Measurements from ENCODE around the gene ATF6B. TPM values are rescaled to one million over a fixed set of nuclear protein-coding genes. Genes with fewer than 3 reads are reported as not detected.
A peak's percentile ranks its signal among the peaks of the same experiment; 100 is the strongest.

ATF6B gene
- total and polyA plus RNA-seq, 2 of the 8 experiments (the other 6 are each of a cell fraction or from before 2014, with no cell fraction given): 38.1 to 42.2 TPM

DNA sequence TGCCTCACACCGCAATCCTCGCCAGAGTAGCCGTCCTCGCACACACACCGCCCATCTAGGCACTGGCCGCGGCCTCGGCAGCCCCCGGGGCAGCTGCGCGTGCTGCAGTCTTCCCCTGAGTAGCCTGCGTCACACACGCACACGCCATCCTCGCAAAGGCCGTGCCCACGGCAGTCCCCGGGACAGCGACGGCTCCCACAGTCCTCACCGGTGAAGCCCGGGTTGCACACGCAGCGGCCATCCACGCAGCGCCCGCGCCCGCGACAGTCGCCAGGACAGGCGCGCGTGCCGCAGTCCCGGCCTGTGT is 32.0 kb downstream of the ATF6B start:
- Histone ChIP-seq H3K18ac (ENCODE audit: extremely low read depth, low read length) (no peak overlapping the region), H3K79me1 (ENCODE audit: low read depth, low read length) (no peaks in the 10 kb centered on the region), H2BK15ac (ENCODE audit: low read length) (0 out of 2 replicates have a peak overlapping the region, but pooled peaks have one; percentile 46), H2AFZ (ENCODE audit: low read length) (no peak overlapping the region), H3K36me3 (ENCODE audit: control insufficient read depth in 2 of 4, insufficient read depth in 4 of 4, low read length in 3 of 4) (no peaks in the 10 kb centered on the region), H3K23me2 (ENCODE audit: low read depth, low read length) (no peaks in the 10 kb centered on the region), H2AK5ac (ENCODE audit: low read depth, low read length) (no peak overlapping the region), H3K4ac (replicated peaks; ENCODE audit: insufficient read length, low read depth, low read length) (no peak overlapping the region), H3K4me1 (replicated peaks in 1 of 4; ENCODE audit: control insufficient read depth in 3 of 4, insufficient read depth in 4 of 4, low read length in 3 of 4) (no peaks in the 10 kb centered on the region), H2BK120ac (replicated peaks; ENCODE audit: low read depth, low read length) (no peak overlapping the region), H2BK12ac (ENCODE audit: low read depth, low read length) (peak overlapping the region; percentile 75; the same call in 1 of the 2 replicates), H2BK5ac (ENCODE audit: low read depth, low read length) (no peak overlapping the region), H4K8ac (ENCODE audit: extremely low read depth, insufficient read depth, low read length) (no peak overlapping the region), H4K20me1 (replicated peaks in 1 of 2; ENCODE audit: control insufficient read depth in 1 of 2, insufficient read depth in 2 of 2, low read length in 2 of 2) (no peaks in the 10 kb centered on the region), H3K14ac (ENCODE audit: insufficient read length) (no peak overlapping the region), H3K4me2 (ENCODE audit: insufficient read depth in 1 of 2, low read depth in 2 of 2, low read length in 2 of 2) (peak overlapping the region in 1 of 2 experiments; percentile 13; a peak in 1 of 4 replicates), H3K79me2 (ENCODE audit: control insufficient read depth in 1 of 2, insufficient read depth in 2 of 2, low read length in 2 of 2) (no peaks in the 10 kb centered on the region), H4K5ac (ENCODE audit: insufficient read length, low read depth, low read length) (no peak overlapping the region), H3K9me3 (ENCODE audit: insufficient read depth in 2 of 2, low read depth in 1 of 2, low read length in 1 of 2) (no peaks in the 10 kb centered on the region), H3K9ac (replicated peaks in 1 of 4; ENCODE audit: extremely low read depth in 1 of 4, low read depth in 3 of 4, low read length in 3 of 4) (no peak overlapping the region), H2BK20ac (ENCODE audit: low read length) (no peak overlapping the region), H3K27me3 (replicated peaks in 1 of 4; ENCODE audit: control insufficient read depth in 3 of 4, extremely low read depth in 1 of 4, insufficient read depth in 3 of 4, low read length in 3 of 4) (peaks cover 0 to 7% (median 1%) of the 10 kb centered on the region in 4 experiments; a peak in 2 of 7 replicates), H3K56ac (replicated peaks; ENCODE audit: insufficient read length, low read depth, low read length) (no peak overlapping the region), H3K4me3 (ENCODE audit: extremely low read depth in 1 of 4, insufficient read depth in 2 of 4, low read depth in 3 of 4, low read length in 4 of 4) (no peak overlapping the region), H4K91ac (replicated peaks; ENCODE audit: insufficient read length, low read length) (no peak overlapping the region), H3K23ac (ENCODE audit: insufficient read length) (no peak overlapping the region), H3K27ac (ENCODE audit: low read depth, low read length) (no peak overlapping the region)
- no peak for TF ChIP-seq RBBP5 (IDR thresholded peaks at IDR 0.05; ENCODE audit: borderline replicate concordance, low read depth, low read length)
- POLR2A ChIA-PET (ENCODE audit: partially characterized antibody): interaction anchor here (0.8 to 1.1 kb wide), 2 partner anchors 12 to 86 kb away, joined by 3 to 5 read pairs; no protein-coding TSS in a partner anchor
- WGBS, 2 experiments (ENCODE audit: extremely low coverage in 1 of 2, insufficient coverage in 1 of 2, insufficient read length in 1 of 2, insufficient replicate concordance in 2 of 2, low coverage in 1 of 2, low lambda C conversion rate in 2 of 2, missing lambda C conversion rate in 1 of 2): 94% methylated on average over 32 of the region's 36 CpGs; no CpG with 5 or more reads in 1 of the 2 experiments
- FAIRE-seq (no peak), DNase-seq (ENCODE audit: low read depth in 1 of 2, low spot score in 2 of 2) (no peak)
- CTCF ChIA-PET (ENCODE audit: partially characterized antibody): interaction anchor here (1.0 to 9.3 kb wide), 9 partner anchors 8 to 208 kb away, joined by 3 to 63 read pairs (median 6); partner anchors contain the start of genes ATF6B and TNXB

Data from H1 (cell line).